Chondrocyte (in vitro differentiated cells): ENCODE data around the gene FADS1. TPM values are rescaled to one million over a fixed set of nuclear protein-coding genes. Genes with fewer than 3 reads are reported as not detected.

Source experiments
- DNase-seq: peaks from one replicate; pipeline ENCODE4 v3.0.0; 2021; ENCODE audit warnings: mixed read lengths, low spot score
- H3K27ac Mint-ChIP-seq: one replicate; pipeline ENCODE4 v1.8.0; 2021; ENCODE audit warnings: mild to moderate bottlenecking, moderate library complexity, mixed read lengths; ENCODE audit not compliant: unreplicated experiment
- H3K27me3 Mint-ChIP-seq: 2 replicates; pipeline ENCODE4 v1.8.0; 2021; ENCODE audit warnings: low read depth, mixed read lengths
- H3K36me3 Mint-ChIP-seq: 2 replicates; pipeline ENCODE4 v1.8.0; 2021; ENCODE audit warnings: low read depth, mixed read lengths
- H3K4me1 Mint-ChIP-seq: 2 replicates; pipeline ENCODE4 v1.8.0; 2021; ENCODE audit warnings: low read depth, mild to moderate bottlenecking, mixed read lengths
- H3K4me3 Mint-ChIP-seq: one replicate; pipeline ENCODE4 v1.8.0; 2021; ENCODE audit warnings: mild to moderate bottlenecking, moderate library complexity, mixed read lengths; ENCODE audit not compliant: unreplicated experiment
- H3K9me3 Mint-ChIP-seq: 2 replicates; pipeline ENCODE4 v1.8.0; 2021; ENCODE audit warnings: low read depth, mixed read lengths
- CTCF ChIP-seq: fragments of 200-600 bp; sonication (generic); IDR thresholded peaks from 2 replicates; pipeline ENCODE4 v1.5.0; 2021; ENCODE audit warnings: antibody characterized with exemption, mild to moderate bottlenecking, moderate library complexity
- total RNA-seq: library from RNA; stranded (reverse); gene quantifications from 3 replicates; pipeline ENCODE4 v1.2.1, GENCODE V29; 2021

Gene FADS1
- total RNA-seq, 1 donor from 2014 or later = 74.6 TPM

DNA sequence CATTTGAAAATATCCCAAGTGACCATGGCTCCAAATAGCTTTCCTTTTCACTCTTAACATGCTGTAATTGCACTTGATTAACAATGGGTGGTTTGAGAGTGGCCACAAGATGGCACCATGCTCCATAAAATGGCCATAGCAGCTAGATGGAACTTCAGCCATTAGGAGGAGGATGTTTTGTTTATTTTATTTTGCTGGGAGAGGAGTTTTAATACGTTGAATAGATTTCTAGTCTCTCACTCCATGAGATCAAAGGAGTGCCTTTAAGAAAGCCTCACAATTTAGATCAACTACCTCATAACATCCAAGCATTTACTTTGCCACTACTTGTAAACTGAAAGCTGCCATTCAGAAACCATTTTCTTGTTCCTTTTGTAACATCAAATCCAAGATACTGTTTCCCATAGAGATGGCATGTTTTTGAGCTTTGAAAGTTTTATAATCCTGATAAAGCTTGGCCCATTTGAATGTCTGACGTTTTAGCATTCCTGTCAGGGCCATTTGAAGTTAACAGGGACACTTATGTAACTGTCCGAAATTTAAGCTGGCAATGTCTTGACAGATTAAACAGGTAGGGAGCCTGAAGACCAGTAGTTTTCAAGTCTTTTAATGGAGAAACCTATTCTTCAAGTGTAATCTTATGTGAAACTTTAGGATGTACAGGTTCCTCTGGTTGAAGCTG, 19.4 kb downstream of the FADS1 start:
- no peak overlapping the region for H3K4me3 Mint-ChIP-seq
- H3K36me3 Mint-ChIP-seq = peaks cover 7% of the 10 kb centered on the region
- H3K4me1 Mint-ChIP-seq = peaks cover 18% of the 10 kb centered on the region

DNA sequence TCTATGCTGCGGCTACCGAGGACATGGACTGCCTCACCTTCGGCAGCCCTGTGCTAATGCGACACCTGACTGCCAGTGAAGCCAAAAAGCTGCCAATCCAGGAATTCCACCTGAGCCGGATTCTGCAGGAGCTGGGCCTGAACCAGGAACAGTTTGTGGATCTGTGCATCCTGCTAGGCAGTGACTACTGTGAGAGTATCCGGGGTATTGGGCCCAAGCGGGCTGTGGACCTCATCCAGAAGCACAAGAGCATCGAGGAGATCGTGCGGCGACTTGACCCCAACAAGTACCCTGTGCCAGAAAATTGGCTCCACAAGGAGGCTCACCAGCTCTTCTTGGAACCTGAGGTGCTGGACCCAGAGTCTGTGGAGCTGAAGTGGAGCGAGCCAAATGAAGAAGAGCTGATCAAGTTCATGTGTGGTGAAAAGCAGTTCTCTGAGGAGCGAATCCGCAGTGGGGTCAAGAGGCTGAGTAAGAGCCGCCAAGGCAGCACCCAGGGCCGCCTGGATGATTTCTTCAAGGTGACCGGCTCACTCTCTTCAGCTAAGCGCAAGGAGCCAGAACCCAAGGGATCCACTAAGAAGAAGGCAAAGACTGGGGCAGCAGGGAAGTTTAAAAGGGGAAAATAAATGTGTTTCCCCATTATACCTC, 20.8 kb downstream of the FADS1 start:
- H3K27ac Mint-ChIP-seq = no peak overlapping the region
- H3K4me1 Mint-ChIP-seq = peaks cover 24% of the 10 kb centered on the region
- no peak for TF ChIP-seq CTCF
- H3K4me3 Mint-ChIP-seq = no peak overlapping the region
- no peaks in the 10 kb centered on the region for H3K27me3 Mint-ChIP-seq
- peak; percentile 41 for DNase-seq
- peaks cover 4% of the 10 kb centered on the region for H3K36me3 Mint-ChIP-seq
- no peaks in the 10 kb centered on the region for H3K9me3 Mint-ChIP-seq

More for the DNA sequence above, 19.4 kb downstream of the FADS1 start:
- Mint-ChIP-seq H3K27me3 (no peaks in the 10 kb centered on the region), H3K9me3 (no peaks in the 10 kb centered on the region), H3K27ac (peak overlapping the region; percentile 0)
- DNase-seq = peak; percentile 5
- TF ChIP-seq CTCF = peak; percentile 95

GRCh38 chr11:61795459-61795858, 21.3 kb downstream of the FADS1 start:
- Mint-ChIP-seq H3K36me3 (peaks cover 2% of the 10 kb centered on the region), H3K27me3 (no peaks in the 10 kb centered on the region), H3K4me3 (no peak overlapping the region), H3K4me1 (peaks cover 24% of the 10 kb centered on the region), H3K9me3 (no peaks in the 10 kb centered on the region), H3K27ac (no peak overlapping the region)
- TF ChIP-seq CTCF = no peak
- DNase-seq = peak; percentile 64

DNA sequence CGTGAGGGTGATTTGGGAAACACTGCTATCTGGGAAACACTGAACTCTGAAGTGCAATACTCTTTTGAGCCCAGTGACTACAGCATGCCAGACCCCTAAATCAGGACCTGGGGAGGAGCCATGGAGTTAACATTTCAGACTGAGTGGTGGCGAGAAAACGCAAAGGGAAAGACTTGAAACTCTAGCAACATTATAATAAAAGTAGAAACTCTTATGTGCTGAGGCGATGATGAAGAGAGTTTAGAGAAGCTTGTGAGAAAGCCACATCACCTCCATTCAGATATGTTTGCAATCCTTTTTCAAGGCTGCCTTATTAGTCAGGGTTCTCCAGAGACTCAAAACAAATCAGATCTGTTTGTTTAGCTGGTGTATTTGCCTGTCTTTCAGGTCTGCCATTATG, 22.2 kb downstream of the FADS1 start:
- Mint-ChIP-seq H3K4me1 (peaks cover 24% of the 10 kb centered on the region), H3K36me3 (peaks cover 6% of the 10 kb centered on the region), H3K9me3 (no peaks in the 10 kb centered on the region), H3K27ac (peak overlapping the region; percentile 61), H3K4me3 (no peak overlapping the region), H3K27me3 (no peaks in the 10 kb centered on the region)
- no peak for DNase-seq
- no peak for TF ChIP-seq CTCF

GRCh38 chr11:61793829-61794204, 23.0 kb downstream of the FADS1 start:
- H3K4me1 Mint-ChIP-seq = peaks cover 24% of the 10 kb centered on the region
- H3K4me3 Mint-ChIP-seq = peak overlapping the region; percentile 94
- H3K27me3 Mint-ChIP-seq = no peaks in the 10 kb centered on the region
- TF ChIP-seq CTCF = no peak
- no peak overlapping the region for H3K27ac Mint-ChIP-seq
- H3K36me3 Mint-ChIP-seq = peaks cover 10% of the 10 kb centered on the region
- H3K9me3 Mint-ChIP-seq = no peaks in the 10 kb centered on the region
- peak; percentile 22 for DNase-seq
